AG10803 (cell line): Measurements from ENCODE around the gene ACVR1B.

Source experiments
- DNase-seq: peaks from one replicate; pipeline ENCODE4 v3.0.0; 2010; ENCODE audit warnings: low read depth
- H3K4me3 ChIP-seq: 2 replicates; pipeline ENCODE4 v1.5.1; 2011; ENCODE audit warnings: mild to moderate bottlenecking, low read length, control low read depth
- TF ChIP-seq, protein P1 (sequence below): conservative IDR thresholded peaks from 2 replicates; pipeline ENCODE4 v1.5.1; 2011; ENCODE audit warnings: mild to moderate bottlenecking, low read length, control low read depth, inconsistent platforms

Gene ACVR1B

DNA sequence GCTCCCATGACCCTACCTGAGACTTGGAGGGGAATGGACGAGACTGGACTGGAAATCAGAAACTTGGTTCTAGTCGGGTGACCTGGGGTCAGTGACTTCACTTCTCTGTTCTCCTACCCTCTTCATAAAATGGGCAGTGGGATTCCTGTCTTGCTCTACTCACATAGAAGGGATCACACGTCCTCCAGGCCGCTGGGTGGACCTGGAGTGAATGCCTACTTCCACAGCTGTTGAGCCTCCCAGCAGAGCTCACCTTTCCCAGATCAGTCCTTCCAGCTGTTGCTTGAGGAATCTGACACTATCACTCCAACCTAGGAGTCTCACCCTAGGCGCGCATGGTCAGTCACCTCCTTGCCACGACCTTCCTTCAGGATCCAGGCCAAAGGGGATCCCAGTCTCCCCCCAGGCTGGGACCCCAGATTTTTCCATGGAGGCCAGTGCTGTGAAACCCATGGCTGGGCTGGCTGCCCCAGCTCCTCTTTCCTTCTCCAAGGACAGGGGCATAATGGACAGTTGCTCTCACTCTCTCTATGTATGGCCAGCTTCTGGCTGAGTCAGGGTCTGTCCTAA lies 43.6 kb upstream of the ACVR1B start:
- H3K4me3 ChIP-seq: peak overlapping the region; percentile 79
- no peak for DNase-seq
- TF ChIP-seq, protein P1, sequence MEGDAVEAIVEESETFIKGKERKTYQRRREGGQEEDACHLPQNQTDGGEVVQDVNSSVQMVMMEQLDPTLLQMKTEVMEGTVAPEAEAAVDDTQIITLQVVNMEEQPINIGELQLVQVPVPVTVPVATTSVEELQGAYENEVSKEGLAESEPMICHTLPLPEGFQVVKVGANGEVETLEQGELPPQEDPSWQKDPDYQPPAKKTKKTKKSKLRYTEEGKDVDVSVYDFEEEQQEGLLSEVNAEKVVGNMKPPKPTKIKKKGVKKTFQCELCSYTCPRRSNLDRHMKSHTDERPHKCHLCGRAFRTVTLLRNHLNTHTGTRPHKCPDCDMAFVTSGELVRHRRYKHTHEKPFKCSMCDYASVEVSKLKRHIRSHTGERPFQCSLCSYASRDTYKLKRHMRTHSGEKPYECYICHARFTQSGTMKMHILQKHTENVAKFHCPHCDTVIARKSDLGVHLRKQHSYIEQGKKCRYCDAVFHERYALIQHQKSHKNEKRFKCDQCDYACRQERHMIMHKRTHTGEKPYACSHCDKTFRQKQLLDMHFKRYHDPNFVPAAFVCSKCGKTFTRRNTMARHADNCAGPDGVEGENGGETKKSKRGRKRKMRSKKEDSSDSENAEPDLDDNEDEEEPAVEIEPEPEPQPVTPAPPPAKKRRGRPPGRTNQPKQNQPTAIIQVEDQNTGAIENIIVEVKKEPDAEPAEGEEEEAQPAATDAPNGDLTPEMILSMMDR: no peak

DNA sequence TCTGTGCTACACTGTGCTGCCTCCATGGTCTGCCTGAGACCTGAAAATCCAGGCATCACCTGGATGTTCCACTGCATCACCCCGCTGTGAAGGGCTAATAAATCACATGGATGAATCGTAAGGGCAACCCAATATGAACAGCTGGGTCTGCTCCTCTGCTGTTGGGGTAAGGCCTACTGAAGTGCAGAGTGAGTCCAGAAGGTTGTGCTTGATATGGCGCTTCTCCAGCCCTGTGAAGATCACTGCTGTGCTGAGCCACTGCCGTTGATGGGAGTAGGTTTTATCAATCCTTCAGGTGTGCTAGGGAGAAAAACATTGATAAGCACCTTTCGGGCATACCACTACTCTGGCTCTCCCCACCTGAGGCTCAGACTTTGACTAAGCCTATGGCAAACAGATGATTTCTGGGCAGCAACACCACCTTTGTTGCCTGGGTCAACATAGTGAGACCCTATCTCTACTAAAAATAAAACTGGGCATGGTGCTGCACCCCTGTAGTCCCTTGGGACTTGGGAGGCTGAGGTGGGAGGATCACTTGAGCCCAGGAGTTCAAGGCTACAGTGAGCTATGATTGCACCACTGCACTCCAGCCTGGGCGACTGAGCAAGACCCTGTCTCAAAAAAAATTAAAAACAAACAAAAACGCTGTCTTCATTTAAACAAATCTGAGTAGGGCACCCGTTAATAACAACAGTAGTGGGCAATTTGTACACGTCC lies 42.5 kb upstream of the ACVR1B start:
- H3K4me3 ChIP-seq: peak overlapping the region; percentile 11
- TF ChIP-seq, protein P1: no peak
- no peak for DNase-seq

DNA sequence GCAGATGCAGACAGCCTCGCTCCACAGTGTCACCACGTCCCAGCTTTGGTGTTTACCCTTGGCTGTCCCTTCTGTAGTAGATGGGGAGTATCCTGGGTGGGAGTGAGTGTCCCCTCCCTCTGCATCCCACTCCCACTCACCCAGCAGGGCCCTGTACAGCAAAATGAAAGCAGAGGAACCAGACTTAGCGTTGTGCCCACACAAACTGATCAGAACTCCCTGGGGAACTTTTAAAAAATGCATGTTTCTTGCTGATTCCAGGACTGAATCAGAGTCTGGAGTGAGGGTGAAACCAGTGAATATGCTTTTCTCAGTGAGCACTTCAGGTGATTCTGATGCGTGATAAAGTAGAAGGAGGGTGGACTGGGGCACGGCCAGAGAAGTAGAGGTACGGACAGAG lies 41.3 kb upstream of the ACVR1B start:
- peak overlapping the region; percentile 25 for H3K4me3 ChIP-seq
- TF ChIP-seq, protein P1: no peak
- peak; percentile 45 for DNase-seq

DNA sequence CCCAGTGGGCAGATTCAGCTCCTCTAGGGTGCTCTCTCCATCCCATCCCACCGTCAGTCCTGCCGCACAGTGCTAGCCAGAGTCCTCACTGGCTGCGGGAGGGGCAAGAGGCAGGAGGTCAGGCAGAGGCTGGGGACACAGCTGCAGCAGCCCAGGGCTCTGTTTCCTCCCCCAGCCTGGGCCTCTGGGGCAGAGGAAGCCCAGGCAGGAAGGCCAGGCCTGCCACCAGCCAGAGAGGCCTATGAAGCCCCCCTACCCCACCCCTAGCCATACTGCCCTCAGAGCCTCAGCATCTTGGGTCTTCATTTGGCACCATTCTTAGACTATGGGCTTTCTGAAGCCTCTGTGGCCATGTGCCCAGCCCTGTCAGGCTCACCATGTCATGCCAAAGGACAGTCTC lies 40.8 kb upstream of the ACVR1B start:
- DNase-seq: no peak
- H3K4me3 ChIP-seq: no peak overlapping the region
- TF ChIP-seq, protein P1: no peak

DNA sequence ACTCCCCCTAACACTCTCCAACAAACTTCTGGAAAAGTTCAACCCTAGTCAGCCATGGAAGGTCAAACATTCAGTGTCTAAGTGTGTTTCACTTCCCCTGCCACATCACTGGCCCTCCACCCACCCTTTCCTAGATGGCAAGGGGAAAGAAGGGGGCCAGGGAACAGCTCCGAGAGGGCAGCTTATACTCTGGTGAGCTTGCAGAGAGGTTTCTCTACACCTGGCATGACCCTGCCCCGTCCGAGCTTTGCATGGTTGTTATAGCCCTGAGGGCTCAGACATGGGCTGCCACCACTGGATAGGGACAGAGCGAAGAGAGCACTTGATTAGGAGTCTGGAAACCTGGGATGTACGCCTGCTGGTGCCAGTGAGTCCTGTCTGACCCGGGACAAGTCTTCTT lies 40.2 kb upstream of the ACVR1B start:
- TF ChIP-seq, protein P1: no peak
- H3K4me3 ChIP-seq: no peak overlapping the region
- no peak for DNase-seq

DNA sequence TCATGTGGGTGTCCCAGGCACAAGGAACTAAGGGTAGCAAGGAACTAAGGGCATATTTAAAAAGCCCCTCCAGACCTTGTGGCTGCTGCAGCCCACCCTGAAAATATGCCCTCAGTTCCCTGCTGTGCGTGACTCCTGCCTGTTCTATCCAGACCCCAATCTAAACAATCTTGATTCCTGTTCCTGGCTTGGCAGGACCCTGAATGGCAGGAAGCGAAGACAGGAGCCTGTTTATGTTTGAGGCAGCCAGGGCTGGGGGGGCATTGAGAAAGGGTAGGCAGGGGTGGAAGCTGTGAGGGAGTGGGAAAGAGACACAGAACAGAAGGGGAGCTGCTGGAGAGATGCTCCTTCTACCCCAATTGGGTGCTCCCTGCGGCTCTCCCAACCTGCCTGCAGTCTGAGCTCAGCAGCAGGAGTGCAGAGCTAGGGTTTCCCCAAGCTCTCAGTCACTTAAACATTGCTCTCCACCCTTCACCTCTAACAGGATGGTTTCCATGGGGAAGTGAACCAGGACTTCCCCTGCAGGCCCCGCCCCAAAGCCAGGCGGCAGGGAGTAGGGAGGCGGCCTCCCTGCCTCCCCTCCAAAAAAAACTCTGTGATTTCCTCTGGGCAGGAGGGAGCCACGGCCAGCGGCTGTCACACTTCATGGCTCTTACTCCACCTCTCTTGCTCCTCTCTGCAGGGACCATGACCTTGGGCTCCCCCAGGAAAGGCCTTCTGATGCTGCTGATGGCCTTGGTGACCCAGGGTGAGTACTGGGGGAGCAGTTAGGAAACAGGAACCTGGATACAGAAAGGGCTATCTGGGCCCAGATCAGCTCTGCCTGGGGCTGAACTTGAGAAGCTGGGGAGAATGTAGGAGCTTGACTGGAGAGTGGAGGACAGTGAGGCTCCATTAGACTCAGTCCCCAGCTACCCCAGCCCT lies 39.4 kb upstream of the ACVR1B start:
- TF ChIP-seq, protein P1: no peak
- H3K4me3 ChIP-seq: no peak overlapping the region
- DNase-seq: no peak
